ENCODE results near the gene USP17L13.
"Not testable (repeated sequence)": the region's sequence is repeated elsewhere in the genome, so short reads cannot be mapped to it uniquely, and the experiment has no call there.

USP17L13 gene, protein sequence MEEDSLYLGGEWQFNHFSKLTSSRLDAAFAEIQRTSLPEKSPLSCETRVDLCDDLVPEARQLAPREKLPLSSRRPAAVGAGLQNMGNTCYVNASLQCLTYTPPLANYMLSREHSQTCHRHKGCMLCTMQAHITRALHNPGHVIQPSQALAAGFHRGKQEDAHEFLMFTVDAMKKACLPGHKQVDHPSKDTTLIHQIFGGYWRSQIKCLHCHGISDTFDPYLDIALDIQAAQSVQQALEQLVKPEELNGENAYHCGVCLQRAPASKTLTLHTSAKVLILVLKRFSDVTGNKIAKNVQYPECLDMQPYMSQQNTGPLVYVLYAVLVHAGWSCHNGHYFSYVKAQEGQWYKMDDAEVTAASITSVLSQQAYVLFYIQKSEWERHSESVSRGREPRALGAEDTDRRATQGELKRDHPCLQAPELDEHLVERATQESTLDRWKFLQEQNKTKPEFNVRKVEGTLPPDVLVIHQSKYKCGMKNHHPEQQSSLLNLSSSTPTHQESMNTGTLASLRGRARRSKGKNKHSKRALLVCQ

DNA sequence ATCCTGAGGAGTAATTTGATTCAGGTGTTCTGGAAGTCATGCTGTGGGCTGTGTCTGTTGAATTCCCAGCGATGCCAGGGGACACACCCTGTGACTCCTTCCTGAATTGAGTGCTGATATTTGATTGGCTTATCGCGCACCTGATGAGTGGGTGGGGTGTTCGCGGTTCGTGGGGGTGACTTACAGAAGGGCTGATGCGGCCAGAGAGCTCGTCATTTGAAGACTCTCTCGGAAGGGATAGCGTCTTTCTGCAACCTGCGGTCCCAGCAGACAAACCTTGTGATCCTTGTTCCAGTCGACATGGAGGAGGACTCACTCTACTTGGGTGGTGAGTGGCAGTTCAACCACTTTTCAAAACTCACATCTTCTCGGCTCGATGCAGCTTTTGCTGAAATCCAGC is at the start of gene USP17L13:
Gene USP17L13, plus strand, starts transcription at position 301 of the 400 bp plus-strand sequence. Its CDS starts 0 bp downstream, at position 301.
- H3K9ac ChIP-seq, result not testable (repeated sequence)

DNA sequence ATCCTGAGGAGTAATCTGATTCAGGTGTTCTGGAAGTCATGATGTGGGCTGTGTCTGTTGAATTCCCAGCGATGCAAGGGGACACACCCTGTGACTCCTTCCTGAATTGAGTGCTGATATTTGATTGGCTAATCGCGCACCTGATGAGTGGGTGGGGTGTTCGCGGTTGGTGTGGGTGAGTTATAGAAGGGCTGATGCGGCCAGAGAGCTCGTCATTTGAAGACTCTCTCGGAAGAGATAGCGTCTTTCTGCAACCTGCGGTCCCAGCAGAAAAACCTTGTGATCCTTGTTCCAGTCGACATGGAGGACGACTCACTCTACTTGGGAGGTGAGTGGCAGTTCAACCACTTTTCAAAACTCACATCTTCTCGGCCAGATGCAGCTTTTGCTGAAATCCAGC is 14.3 kb upstream of the USP17L13 start, which contains the start of gene USP17L10:
Gene USP17L10, plus strand, starts transcription at position 301 of the 400 bp plus-strand sequence. Its CDS starts 0 bp downstream, at position 301.
- H3K27me3 ChIP-seq, H3K27ac ChIP-seq, H3K4me1 ChIP-seq, H3K4me2 ChIP-seq, H3K36me3 ChIP-seq, H3K9ac ChIP-seq, H4K20me1 ChIP-seq, H3K4me3 ChIP-seq, H3K9me3 ChIP-seq: not testable (repeated sequence)

More for the DNA sequence above, at the start of gene USP17L13:
- H3K27ac ChIP-seq, H3K4me3 ChIP-seq, H3K4me2 ChIP-seq, H4K20me1 ChIP-seq, H3K36me3 ChIP-seq, H3K9me3 ChIP-seq, H3K27me3 ChIP-seq, H3K4me1 ChIP-seq: not testable (repeated sequence)

DNA sequence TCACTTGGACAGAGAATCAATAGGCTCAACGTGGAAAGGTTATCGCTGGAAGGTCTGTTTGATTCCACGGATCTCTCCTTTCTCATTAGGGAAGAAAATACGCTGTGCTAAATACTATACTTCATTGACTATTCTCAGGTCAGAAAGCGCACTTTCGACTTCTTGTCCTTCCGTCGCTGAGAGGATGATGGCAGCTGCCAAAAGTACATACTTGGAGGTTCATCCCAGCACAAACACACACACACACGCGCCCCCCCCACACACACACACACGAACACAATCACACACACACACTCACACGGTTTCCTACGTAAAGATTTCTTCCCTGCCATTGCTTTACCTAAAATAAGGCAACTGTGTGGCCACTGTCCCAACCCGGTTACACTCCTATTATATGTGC is 10.0 kb upstream of the USP17L13 start:
- H4K20me1 ChIP-seq, H3K36me3 ChIP-seq, H3K4me1 ChIP-seq, H3K27me3 ChIP-seq, H3K9me3 ChIP-seq, H3K27ac ChIP-seq, H3K4me2 ChIP-seq, H3K4me3 ChIP-seq, H3K9ac ChIP-seq: not testable (repeated sequence)

DNA sequence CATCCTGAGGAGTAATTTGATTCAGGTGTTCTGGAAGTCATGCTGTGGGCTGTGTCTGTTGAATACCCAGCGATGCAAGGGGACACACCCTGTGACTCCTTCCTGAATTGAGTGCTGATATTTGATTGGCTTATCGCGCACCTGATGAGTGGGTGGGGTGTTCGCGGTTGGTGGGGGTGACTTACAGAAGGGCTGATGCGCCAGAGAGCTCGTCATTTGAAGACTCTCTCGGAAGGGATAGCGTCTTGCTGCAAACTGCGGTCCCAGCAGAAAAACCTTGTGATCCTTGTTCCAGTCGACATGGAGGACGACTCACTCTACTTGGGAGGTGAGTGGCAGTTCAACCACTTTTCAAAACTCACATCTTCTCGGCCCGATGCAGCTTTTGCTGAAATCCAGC is 9.6 kb upstream of the USP17L13 start, which contains the start of gene USP17L11:
Gene USP17L11, plus strand, starts transcription at position 301 of the 400 bp plus-strand sequence. Its CDS starts 0 bp downstream, at position 301.
- H3K9ac ChIP-seq, H4K20me1 ChIP-seq, H3K27ac ChIP-seq, H3K4me2 ChIP-seq, H3K36me3 ChIP-seq, H3K9me3 ChIP-seq, H3K4me3 ChIP-seq, H3K4me1 ChIP-seq, H3K27me3 ChIP-seq: not testable (repeated sequence)

DNA sequence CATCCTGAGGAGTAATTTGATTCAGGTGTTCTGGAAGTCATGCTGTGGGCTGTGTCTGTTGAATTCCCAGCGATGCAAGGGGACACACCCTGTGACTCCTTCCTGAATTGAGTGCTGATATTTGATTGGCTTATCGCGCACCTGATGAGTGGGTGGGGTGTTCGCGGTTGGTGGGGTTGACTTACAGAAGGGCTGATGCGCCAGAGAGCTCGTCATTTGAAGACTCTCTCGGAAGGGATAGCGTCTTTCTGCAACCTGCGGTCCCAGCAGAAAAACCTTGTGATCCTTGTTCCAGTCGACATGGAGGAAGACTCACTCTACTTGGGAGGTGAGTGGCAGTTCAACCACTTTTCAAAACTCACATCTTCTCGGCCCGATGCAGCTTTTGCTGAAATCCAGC is 4.8 kb upstream of the USP17L13 start, which contains the start of gene USP17L12:
Gene USP17L12, plus strand, starts transcription at position 301 of the 400 bp plus-strand sequence. Its CDS starts 0 bp downstream, at position 301.
- H3K9ac ChIP-seq, result not testable (repeated sequence)

DNA sequence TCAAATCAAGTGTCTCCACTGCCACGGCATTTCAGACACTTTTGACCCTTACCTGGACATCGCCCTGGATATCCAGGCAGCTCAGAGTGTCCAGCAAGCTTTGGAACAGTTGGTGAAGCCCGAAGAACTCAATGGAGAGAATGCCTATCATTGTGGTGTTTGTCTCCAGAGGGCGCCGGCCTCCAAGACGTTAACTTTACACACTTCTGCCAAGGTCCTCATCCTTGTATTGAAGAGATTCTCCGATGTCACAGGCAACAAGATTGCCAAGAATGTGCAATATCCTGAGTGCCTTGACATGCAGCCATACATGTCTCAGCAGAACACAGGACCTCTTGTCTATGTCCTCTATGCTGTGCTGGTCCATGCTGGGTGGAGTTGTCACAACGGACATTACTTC is 5.6 kb downstream of the USP17L13 start:
- not testable (repeated sequence) for H3K27ac ChIP-seq, H3K36me3 ChIP-seq, H3K9me3 ChIP-seq, H3K4me3 ChIP-seq, H3K4me1 ChIP-seq, H4K20me1 ChIP-seq, H3K4me2 ChIP-seq, H3K9ac ChIP-seq, H3K27me3 ChIP-seq

More for the DNA sequence above, 4.8 kb upstream of the USP17L13 start, which contains the start of gene USP17L12:
- not testable (repeated sequence) for H3K4me2 ChIP-seq, H3K4me3 ChIP-seq, H3K36me3 ChIP-seq, H3K4me1 ChIP-seq, H4K20me1 ChIP-seq, H3K9me3 ChIP-seq, H3K27ac ChIP-seq, H3K27me3 ChIP-seq

DNA sequence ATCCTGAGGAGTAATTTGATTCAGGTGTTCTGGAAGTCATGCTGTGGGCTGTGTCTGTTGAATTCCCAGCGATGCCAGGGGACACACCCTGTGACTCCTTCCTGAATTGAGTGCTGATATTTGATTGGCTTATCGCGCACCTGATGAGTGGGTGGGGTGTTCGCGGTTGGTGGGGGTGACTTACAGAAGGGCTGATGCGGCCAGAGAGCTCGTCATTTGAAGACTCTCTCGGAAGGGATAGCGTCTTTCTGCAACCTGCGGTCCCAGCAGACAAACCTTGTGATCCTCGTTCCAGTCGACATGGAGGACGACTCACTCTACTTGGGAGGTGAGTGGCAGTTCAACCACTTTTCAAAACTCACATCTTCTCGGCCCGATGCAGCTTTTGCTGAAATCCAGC is 9.4 kb downstream of the USP17L13 start, which contains the start of gene USP17L15:
Gene USP17L15, plus strand, starts transcription at position 301 of the 400 bp plus-strand sequence. Its CDS starts 0 bp downstream, at position 301.
- not testable (repeated sequence) for H3K4me3 ChIP-seq, H3K4me1 ChIP-seq, H4K20me1 ChIP-seq, H3K9me3 ChIP-seq, H3K27me3 ChIP-seq, H3K36me3 ChIP-seq, H3K9ac ChIP-seq, H3K27ac ChIP-seq, H3K4me2 ChIP-seq

DNA sequence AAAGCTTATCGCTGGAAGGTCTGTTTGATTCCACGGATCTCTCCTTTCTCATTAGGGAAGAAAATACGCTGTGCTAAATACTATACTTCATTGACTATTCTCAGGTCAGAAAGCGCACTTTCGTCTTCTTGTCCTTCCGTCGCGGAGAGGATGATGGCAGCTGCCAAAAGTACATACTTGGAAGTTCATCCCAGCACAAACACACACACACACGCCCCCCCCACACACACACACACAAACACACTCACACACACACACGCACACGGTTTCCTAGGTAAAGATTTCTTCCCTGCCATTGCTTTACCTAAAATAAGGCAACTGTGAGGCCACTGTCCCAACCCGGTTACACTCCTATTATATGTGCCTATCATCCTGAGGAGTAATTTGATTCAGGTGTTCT is 13.8 kb downstream of the USP17L13 start:
- not testable (repeated sequence) for H4K20me1 ChIP-seq, H3K4me2 ChIP-seq, H3K27ac ChIP-seq, H3K36me3 ChIP-seq, H3K4me1 ChIP-seq, H3K9ac ChIP-seq, H3K27me3 ChIP-seq, H3K4me3 ChIP-seq, H3K9me3 ChIP-seq

DNA sequence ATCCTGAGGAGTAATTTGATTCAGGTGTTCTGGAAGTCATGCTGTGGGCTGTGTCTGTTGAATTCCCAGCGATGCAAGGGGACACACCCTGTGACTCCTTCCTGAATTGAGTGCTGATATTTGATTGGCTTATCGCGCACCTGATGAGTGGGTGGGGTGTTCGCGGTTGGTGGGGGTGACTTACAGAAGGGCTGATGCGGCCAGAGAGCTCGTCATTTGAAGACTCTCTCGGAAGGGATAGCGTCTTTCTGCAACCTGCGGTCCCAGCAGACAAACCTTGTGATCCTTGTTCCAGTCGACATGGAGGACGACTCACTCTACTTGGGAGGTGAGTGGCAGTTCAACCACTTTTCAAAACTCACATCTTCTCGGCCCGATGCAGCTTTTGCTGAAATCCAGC is 18.9 kb downstream of the USP17L13 start, which contains the start of gene USP17L17:
Gene USP17L17, plus strand, starts transcription at position 301 of the 400 bp plus-strand sequence. Its CDS starts 0 bp downstream, at position 301.
- H3K4me3 ChIP-seq, H3K4me2 ChIP-seq, H3K27ac ChIP-seq, H3K9me3 ChIP-seq, H3K27me3 ChIP-seq, H4K20me1 ChIP-seq, H3K9ac ChIP-seq, H3K36me3 ChIP-seq, H3K4me1 ChIP-seq: not testable (repeated sequence)

DNA sequence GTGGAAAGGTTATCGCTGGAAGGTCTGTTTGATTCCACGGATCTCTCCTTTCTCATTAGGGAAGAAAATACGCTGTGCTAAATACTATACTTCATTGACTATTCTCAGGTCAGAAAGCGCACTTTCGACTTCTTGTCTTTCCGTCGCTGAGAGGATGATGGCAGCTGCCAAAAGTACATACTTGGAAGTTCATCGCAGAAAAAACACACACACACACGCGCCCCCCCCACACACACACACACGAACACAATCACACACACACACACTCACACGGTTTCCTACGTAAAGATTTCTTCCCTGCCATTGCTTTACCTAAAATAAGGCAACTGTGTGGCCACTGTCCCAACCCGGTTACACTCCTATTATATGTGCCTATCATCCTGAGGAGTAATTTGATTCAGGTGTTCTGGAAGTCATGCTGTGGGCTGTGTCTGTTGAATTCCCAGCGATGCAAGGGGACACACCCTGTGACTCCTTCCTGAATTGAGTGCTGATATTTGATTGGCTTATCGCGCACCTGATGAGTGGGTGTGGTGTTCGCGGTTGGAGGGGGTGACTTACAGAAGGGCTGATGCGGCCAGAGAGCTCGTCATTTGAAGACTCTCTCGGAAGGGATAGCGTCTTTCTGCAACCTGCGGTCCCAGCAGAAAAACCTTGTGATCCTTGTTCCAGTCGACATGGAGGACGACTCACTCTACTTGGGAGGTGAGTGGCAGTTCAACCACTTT is 23.4 kb downstream of the USP17L13 start, which contains the start of gene USP17L18:
Gene USP17L18, plus strand, starts transcription at position 678 of the 728 bp plus-strand sequence. Its CDS starts 0 bp downstream, at position 678.
- not testable (repeated sequence) for H3K9me3 ChIP-seq, H3K4me1 ChIP-seq, H3K4me3 ChIP-seq, H3K4me2 ChIP-seq, H3K9ac ChIP-seq, H3K27me3 ChIP-seq, H3K36me3 ChIP-seq, H3K27ac ChIP-seq, H4K20me1 ChIP-seq

DNA sequence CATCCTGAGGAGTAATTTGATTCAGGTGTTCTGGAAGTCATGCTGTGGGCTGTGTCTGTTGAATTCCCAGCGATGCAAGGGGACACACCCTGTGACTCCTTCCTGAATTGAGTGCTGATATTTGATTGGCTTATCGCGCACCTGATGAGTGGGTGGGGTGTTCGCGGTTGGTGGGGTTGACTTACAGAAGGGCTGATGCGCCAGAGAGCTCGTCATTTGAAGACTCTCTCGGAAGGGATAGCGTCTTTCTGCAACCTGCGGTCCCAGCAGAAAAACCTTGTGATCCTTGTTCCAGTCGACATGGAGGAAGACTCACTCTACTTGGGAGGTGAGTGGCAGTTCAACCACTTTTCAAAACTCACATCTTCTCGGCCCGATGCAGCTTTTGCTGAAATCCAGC is 28.4 kb downstream of the USP17L13 start, which contains the start of gene USP17L19:
Gene USP17L19, plus strand, starts transcription at position 301 of the 400 bp plus-strand sequence. Its CDS starts 0 bp downstream, at position 301.
- not testable (repeated sequence) for H3K27me3 ChIP-seq, H3K36me3 ChIP-seq, H3K9me3 ChIP-seq, H3K9ac ChIP-seq, H3K4me2 ChIP-seq, H4K20me1 ChIP-seq, H3K27ac ChIP-seq, H3K4me1 ChIP-seq, H3K4me3 ChIP-seq

DNA sequence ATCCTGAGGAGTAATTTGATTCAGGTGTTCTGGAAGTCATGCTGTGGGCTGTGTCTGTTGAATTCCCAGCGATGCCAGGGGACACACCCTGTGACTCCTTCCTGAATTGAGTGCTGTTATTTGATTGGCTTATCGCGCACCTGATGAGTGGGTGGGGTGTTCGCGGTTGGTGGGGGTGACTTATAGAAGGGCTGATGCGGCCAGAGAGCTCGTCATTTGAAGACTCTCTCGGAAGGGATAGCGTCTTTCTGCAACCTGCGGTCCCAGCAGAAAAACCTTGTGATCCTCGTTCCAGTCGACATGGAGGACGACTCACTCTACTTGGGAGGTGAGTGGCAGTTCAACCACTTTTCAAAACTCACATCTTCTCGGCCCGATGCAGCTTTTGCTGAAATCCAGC is 33.1 kb downstream of the USP17L13 start, which contains the start of gene USP17L20:
Gene USP17L20, plus strand, starts transcription at position 301 of the 400 bp plus-strand sequence. Its CDS starts 0 bp downstream, at position 301.
- not testable (repeated sequence) for H3K9ac ChIP-seq, H3K9me3 ChIP-seq, H4K20me1 ChIP-seq, H3K4me1 ChIP-seq, H3K27ac ChIP-seq, H3K4me3 ChIP-seq, H3K4me2 ChIP-seq, H3K36me3 ChIP-seq, H3K27me3 ChIP-seq

DNA sequence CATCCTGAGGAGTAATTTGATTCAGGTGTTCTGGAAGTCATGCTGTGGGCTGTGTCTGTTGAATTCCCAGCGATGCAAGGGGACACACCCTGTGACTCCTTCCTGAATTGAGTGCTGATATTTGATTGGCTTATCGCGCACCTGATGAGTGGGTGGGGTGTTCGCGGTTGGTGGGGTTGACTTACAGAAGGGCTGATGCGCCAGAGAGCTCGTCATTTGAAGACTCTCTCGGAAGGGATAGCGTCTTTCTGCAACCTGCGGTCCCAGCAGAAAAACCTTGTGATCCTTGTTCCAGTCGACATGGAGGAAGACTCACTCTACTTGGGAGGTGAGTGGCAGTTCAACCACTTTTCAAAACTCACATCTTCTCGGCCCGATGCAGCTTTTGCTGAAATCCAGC is 37.9 kb downstream of the USP17L13 start, which contains the start of gene USP17L21:
Gene USP17L21, plus strand, starts transcription at position 301 of the 400 bp plus-strand sequence. Its CDS starts 0 bp downstream, at position 301.
- not testable (repeated sequence) for H3K27ac ChIP-seq, H3K36me3 ChIP-seq, H3K4me2 ChIP-seq, H3K9me3 ChIP-seq, H3K27me3 ChIP-seq, H3K9ac ChIP-seq, H3K4me3 ChIP-seq, H4K20me1 ChIP-seq, H3K4me1 ChIP-seq

DNA sequence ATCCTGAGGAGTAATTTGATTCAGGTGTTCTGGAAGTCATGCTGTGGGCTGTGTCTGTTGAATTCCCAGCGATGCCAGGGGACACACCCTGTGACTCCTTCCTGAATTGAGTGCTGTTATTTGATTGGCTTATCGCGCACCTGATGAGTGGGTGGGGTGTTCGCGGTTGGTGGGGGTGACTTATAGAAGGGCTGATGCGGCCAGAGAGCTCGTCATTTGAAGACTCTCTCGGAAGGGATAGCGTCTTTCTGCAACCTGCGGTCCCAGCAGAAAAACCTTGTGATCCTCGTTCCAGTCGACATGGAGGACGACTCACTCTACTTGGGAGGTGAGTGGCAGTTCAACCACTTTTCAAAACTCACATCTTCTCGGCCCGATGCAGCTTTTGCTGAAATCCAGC is 42.6 kb downstream of the USP17L13 start, which contains the start of gene USP17L22:
Gene USP17L22, plus strand, starts transcription at position 301 of the 400 bp plus-strand sequence. Its CDS starts 0 bp downstream, at position 301.
- not testable (repeated sequence) for H3K4me2 ChIP-seq, H3K9ac ChIP-seq, H3K9me3 ChIP-seq, H3K27ac ChIP-seq, H3K4me1 ChIP-seq, H4K20me1 ChIP-seq, H3K27me3 ChIP-seq, H3K36me3 ChIP-seq, H3K4me3 ChIP-seq
